HG02943 (cell line): ENCODE data around the gene OR10D3.
"Not testable (repeated sequence)": the region's sequence is repeated elsewhere in the genome, so short reads cannot be mapped to it uniquely, and the experiment has no call there.

Source experiments
- ATAC-seq: cut with Tn5 transposase; IDR thresholded peaks from one replicate; pipeline ENCODE4 v1.9.1; 2021; ENCODE audit warnings: mild to moderate bottlenecking, low read depth, moderate library complexity; ENCODE audit not compliant: unreplicated experiment

The OR10D3 gene

DNA sequence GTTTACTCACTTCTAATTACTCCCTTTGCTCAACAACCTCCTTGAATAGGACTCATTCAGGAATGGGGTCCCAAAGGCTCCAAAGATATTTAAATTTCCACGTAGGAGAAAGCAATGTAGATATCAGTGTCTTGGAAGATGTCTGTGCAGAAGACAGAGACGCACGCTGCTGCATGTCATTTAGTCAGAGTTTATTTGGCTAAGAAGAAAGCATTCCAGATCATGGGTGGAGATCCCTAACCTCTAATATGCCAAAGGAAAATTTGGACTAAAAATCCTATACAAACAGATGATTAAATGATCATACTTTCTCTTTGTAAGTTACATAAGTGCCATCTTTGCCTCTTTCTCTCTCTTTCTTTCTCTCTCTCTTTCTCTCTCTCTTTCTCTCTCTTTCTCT is at the start of gene OR10D3:
Gene OR10D3 (plus strand): TSS at position 278 of the 400 bp plus-strand sequence. CDS start 1,925 bp downstream, outside the sequence.
- ATAC-seq = no peak

- no peak for ATAC-seq
Measured at GRCh38 chr11:124143034-124143433, 40.1 kb upstream of the OR10D3 start.

- ATAC-seq = no peak
Measured at GRCh38 chr11:124147951-124148350, 35.2 kb upstream of the OR10D3 start.

DNA sequence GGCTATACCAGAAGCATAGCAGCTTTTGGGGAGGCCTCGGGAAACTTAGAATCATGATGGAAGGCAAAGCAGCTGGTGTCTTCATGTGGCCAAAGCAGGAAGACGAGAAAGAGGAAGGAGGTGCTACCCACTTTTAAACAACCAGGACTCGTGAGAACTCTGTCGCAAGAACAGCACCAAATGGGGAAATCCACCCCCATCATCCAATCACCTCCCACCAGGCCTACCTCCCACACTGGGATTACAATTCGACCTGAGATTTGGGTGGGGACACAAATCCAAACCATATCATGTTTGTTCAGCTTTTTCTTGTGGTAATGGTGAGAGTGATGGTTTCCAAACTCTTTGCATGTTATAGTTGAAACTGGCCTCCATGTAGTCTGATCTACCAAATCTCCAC is 32.5 kb upstream of the OR10D3 start:
- no peak for ATAC-seq

GRCh38 chr11:124152770-124153407 is 30.3 kb upstream of the OR10D3 start:
- ATAC-seq = no peak

DNA sequence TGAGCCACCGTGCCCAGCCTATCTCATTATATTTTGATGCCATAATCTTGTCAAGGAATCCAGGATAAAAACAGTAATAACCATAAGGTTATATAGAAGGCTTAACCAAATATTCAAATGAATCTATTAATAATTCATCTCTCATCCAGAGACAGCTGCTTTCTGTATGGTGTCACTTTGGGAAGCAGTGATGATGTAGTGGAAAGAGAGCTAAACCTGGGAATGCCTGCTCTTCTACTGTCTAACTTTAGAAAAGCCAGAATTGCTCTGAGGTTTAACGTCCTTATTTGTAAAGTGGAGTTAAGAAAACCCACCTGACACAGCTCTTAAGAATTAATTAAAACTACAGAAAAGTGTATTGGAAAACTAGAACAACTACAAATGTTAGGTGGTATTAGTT is 29.3 kb upstream of the OR10D3 start:
- no peak for ATAC-seq

DNA sequence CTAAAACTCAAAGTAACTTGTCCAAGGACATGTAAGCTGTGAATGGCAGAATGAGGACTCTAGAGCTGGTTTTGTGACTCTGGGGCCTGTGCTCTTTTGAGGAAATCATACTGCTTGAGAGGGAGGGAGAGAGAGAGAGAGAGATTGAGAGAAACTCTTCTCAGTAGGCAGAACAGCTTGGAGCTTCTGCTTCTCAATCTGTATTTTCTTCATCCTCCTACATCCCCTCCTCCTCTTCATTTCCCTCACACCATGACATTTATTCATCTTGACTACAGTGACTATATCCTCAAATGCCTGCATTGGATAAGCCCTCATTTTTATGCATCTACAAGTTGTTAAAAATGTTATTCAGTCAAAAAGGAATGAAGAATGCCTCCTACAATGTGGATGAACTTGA is 23.7 kb upstream of the OR10D3 start:
- ATAC-seq = no peak

GRCh38 chr11:124160986-124161385 is 22.2 kb upstream of the OR10D3 start:
- ATAC-seq = no peak

DNA sequence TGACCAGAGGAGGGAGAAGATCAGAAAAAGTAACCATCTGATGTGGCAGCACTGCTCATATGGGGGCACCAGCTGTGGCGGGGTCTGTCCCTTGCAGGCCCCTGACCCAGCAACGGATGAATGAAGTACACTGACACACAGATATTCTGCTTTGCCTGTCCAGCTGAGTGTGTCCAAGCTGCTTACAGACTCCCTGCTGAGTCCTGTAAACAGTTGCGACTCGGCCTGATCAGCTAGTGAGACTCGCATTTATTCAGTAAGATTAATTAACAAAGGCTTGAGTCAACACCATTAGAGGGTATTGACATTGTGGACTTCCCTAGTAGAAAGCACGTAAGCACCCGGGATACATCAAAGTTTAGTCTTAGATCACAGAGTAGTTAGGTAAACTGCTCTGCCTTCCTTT is 15.3 kb upstream of the OR10D3 start:
- no peak for ATAC-seq

- ATAC-seq = no peak
Measured at GRCh38 chr11:124168796-124169195, 14.3 kb upstream of the OR10D3 start.

- ATAC-seq = not testable (repeated sequence)
Measured at GRCh38 chr11:124170315-124170714, 12.8 kb upstream of the OR10D3 start.

GRCh38 chr11:124170801-124171586 is 12.2 kb upstream of the OR10D3 start:
- no peak for ATAC-seq

- no peak for ATAC-seq
Measured at GRCh38 chr11:124172101-124172500, 11.0 kb upstream of the OR10D3 start.

DNA sequence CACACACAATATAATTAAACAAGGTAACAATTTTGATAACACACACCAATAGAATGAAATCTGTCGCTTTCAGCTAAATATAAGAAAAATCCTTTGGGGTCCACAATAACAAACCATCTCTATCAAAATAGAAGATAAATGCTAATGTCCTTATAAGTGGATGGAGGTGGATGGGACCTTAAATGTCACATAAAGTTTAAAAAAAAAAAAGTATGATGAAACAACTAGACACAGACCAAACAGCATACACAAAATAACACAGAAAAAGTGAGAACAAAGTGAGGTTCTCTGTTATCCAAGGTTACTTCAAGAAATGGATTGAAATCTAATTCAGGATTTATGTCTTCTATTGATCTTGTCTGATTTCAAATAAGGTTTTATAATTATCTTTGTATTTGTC is 10.5 kb upstream of the OR10D3 start:
- ATAC-seq = no peak

GRCh38 chr11:124174001-124174583 is 9.1 kb upstream of the OR10D3 start:
- ATAC-seq = no peak

- ATAC-seq = no peak
Measured at GRCh38 chr11:124176925-124177715, 6.0 kb upstream of the OR10D3 start.

DNA sequence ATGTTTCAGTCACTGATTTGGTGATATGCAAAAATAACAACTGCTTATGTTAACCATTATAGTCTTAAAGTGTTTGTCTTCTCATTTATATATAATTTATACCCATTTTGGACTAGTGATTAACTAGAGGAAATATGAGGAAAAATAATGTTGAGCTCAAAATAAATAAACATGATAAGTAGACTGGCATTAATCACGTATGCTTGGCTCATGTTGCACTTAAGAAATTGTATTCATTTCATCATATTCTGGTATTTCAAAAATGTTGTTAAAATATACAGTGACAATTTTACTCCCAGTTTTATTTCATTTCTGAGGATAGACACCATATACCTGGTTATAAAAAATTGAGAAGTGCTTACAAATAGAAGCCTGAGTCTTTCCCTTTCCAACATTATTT is 3.8 kb upstream of the OR10D3 start:
- no peak for ATAC-seq

DNA sequence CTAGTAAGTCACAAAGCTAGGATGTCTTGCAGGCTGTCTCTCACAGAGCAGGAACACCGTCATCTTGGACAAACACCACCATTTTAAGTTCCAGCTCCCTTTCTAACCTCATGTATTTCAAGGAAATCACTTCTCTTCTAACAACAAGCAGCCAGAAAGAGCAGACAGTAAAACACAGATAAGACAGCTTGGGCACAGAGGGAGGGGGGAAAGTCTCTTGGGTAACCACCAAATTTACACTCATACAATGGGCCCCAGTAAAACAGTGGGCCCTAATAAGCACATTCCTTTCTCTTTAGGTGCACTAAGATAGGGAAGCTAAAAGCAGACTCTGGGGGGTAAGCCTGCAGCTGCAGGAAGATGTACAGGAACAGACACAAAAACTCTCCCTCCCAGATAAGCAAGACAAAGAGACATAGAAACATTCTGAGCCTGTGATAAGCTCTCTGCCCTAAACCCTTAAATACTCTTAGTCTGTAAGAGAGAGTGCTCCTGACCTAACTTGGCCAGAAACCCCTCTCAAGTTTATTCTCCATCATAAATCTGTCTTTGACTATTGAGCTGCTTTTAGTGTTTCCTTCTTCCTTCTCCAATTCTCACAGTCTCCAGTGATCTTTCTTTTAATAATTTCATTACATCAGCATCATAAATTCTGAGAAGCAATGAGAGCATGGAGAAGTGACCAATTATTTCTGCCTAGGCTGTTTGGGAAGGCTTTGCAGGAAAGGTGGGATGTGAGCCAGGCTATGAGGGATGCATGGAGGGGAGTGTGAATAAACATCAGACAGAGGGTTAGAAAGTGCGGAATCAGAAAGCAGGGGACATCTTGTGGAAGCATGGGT is 7.4 kb downstream of the OR10D3 start:
- ATAC-seq = no peak

- peak; percentile 79 for ATAC-seq
Measured at GRCh38 chr11:124193221-124194010, 10.3 kb downstream of the OR10D3 start.
